ENCODE measurements around the gene RACGAP1.
A peak's percentile ranks its signal among the peaks of the same experiment; 100 is the strongest.

The RACGAP1 gene

DNA sequence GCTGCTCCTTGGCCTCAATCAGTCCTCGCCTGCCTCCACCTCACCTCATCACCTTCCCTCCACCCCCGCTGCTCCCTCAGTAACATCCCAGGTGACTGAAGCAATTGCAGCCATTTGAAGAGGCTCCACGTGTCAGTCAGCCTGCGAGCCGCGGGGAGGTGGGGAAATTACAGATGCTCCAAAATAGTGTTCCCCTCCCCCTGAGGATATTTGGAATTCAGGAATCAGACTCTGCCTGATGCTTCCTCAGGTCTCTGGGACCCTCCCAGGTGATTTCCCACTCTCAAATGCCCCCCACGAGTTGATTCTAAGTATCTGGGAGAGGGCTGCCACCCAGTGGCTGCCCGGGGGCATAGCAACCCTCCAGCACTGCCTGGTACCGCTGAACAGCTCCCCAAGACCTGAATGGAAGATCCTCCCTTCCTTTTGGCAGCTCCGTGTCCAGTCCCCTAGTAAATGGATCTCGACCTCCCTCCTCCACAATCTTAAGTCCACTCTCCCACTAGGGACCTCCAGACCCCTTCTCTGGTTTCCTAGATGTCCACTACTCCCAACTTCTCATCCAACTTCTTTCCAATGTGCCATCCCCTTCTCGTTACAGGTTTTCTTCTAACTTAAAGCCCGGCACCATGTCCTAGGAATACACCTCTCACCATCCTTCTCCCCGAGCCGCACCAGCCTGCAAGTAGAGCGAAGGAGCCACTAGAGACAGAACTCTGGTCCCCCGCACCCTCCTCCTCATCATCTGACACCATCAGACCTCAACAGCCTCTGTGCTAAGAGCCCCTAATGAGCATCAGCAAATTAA lies 30.7 kb upstream of the RACGAP1 start:
- Histone ChIP-seq H3K36me3 (ENCODE audit: control insufficient read depth, insufficient read depth, low read length) (no peaks in the 10 kb centered on the region), H3K4me1 (ENCODE audit: control insufficient read depth, insufficient read depth, low read length, poor library complexity, severe bottlenecking) (peaks cover 21% of the 10 kb centered on the region), H3K4me3 (ENCODE audit: extremely low read depth, insufficient read depth, low read length, poor library complexity, severe bottlenecking) (no peak overlapping the region), H3K9me3 (ENCODE audit: control insufficient read depth, low read length) (no peaks in the 10 kb centered on the region), H3K27ac (ENCODE audit: low read depth, low read length, severe bottlenecking) (no peak overlapping the region)
- 15% methylated on average over 13 to 14 of the region's 17 CpGs for WGBS, 2 experiments (ENCODE audit: insufficient coverage in 2 of 2)

DNA sequence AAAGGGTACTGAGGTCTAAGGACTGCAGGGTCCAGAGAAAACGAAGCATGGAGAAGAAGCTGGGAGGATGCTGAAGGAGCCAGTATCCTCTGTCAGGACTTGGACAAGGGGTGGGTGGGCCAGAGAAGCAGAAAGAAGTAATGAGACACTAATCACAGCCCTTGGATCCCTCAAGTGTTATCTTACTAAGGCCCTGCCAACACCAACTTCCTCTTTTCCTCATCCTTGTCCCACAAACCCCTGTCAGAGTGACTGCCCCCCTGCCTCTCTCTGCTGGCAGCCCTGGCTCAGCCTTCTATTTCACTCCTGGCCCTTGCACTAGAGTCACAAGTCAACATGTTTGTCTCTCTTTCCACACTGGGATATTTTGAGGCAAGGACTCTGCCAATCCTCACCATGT lies 28.3 kb upstream of the RACGAP1 start:
- WGBS, 2 experiments (ENCODE audit: insufficient coverage in 2 of 2) = 82 to 89% methylated on average over 1 of the region's 1 CpG
- H3K4me3 ChIP-seq (ENCODE audit: extremely low read depth, insufficient read depth, low read length, poor library complexity, severe bottlenecking) = no peak overlapping the region
- no peaks in the 10 kb centered on the region for H3K9me3 ChIP-seq (ENCODE audit: control insufficient read depth, low read length)
- no peak overlapping the region for H3K27ac ChIP-seq (ENCODE audit: low read depth, low read length, severe bottlenecking)
- H3K36me3 ChIP-seq (ENCODE audit: control insufficient read depth, insufficient read depth, low read length) = no peaks in the 10 kb centered on the region
- peaks cover 19% of the 10 kb centered on the region for H3K4me1 ChIP-seq (ENCODE audit: control insufficient read depth, insufficient read depth, low read length, poor library complexity, severe bottlenecking)

DNA sequence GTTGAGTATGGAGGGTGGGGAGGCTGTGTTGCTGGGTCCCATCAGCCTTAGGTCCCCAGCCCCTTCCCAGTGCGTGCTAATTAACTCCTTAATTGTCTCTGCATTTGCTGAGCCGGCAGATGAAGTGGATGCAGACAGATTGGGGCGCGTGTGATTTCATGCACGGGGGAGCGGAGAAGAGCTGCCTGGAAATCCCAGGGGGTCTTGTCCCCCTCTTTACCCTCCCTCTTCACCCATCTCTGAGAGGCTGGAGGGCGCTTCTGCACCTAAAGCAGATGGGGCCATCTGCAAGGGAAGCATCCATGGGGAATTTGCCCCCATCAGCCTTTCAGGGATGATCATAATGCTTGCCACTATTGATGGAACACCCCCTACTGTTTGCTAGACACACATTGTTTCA lies 27.7 kb upstream of the RACGAP1 start:
- Histone ChIP-seq H3K27ac (ENCODE audit: low read depth, low read length, severe bottlenecking) (no peak overlapping the region), H3K4me1 (ENCODE audit: control insufficient read depth, insufficient read depth, low read length, poor library complexity, severe bottlenecking) (peaks cover 17% of the 10 kb centered on the region), H3K9me3 (ENCODE audit: control insufficient read depth, low read length) (no peaks in the 10 kb centered on the region), H3K4me3 (ENCODE audit: extremely low read depth, insufficient read depth, low read length, poor library complexity, severe bottlenecking) (no peak overlapping the region), H3K36me3 (ENCODE audit: control insufficient read depth, insufficient read depth, low read length) (no peaks in the 10 kb centered on the region)
- WGBS, 2 experiments (ENCODE audit: insufficient coverage in 2 of 2) = 84 to 92% methylated on average over 3 to 7 of the region's 7 CpGs

DNA sequence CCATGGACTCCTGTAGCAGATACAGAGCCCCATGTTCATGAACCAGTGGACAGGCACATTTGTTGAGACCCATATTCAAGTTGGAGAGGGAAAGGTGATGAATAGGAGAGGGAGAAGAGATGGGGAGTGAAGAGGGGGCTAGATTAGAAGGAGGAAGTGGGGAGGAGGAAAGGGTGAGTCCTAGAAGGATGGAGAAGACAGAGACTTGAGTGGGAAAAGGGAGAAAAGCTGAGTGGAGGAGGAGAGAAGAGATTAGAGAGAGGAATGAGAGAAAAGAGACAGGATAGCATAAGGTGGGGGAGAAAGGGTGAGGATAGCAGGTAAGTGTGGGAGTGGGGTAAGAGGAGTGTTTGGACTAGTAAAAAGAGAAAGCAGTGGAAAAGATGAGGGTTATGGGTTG lies 27.2 kb upstream of the RACGAP1 start:
- H3K36me3 ChIP-seq (ENCODE audit: control insufficient read depth, insufficient read depth, low read length) = no peaks in the 10 kb centered on the region
- no peak overlapping the region for H3K4me3 ChIP-seq (ENCODE audit: extremely low read depth, insufficient read depth, low read length, poor library complexity, severe bottlenecking)
- H3K27ac ChIP-seq (ENCODE audit: low read depth, low read length, severe bottlenecking) = no peak overlapping the region
- no peaks in the 10 kb centered on the region for H3K9me3 ChIP-seq (ENCODE audit: control insufficient read depth, low read length)
- H3K4me1 ChIP-seq (ENCODE audit: control insufficient read depth, insufficient read depth, low read length, poor library complexity, severe bottlenecking) = peaks cover 16% of the 10 kb centered on the region

DNA sequence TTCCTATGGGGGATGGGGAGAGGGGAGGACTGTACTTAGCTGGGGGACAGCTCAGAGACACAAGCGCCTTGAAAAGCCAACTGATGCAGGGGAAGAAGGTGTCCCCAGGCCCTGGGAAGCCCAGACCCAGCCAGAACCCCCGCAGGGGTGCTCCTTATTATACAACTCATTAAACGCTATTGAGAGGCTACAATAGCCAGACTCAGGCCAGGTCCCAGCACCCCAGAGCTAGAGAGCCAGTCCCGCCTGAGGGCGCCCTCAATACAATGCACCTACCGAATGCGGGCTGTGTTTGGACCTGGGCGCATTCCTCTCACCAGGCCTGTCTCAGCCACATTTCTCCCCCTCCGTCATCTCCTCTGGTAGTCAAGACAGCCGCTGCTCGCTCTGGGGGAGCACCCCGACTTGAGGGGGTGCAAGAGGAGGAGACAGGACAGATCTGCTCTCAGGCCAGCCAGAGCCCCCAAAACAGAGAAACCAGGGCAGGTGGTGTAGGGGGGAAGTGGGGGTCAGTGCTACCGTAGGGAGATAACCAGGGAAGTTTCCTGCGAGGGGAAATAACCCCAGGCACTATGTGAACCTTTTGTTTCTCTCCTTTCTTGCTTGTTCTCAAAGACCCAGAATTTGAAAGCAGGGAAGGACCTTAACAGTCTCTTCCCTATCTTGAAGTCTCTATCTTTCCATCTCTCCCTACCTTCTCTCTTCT lies 26.0 kb upstream of the RACGAP1 start:
- H3K4me3 ChIP-seq (ENCODE audit: extremely low read depth, insufficient read depth, low read length, poor library complexity, severe bottlenecking) = no peak overlapping the region
- no peak overlapping the region for H3K27ac ChIP-seq (ENCODE audit: low read depth, low read length, severe bottlenecking)
- 29 to 37% methylated on average over 7 to 12 of the region's 14 CpGs for WGBS, 2 experiments (ENCODE audit: insufficient coverage in 2 of 2)
- H3K36me3 ChIP-seq (ENCODE audit: control insufficient read depth, insufficient read depth, low read length) = no peaks in the 10 kb centered on the region
- no peaks in the 10 kb centered on the region for H3K9me3 ChIP-seq (ENCODE audit: control insufficient read depth, low read length)
- H3K4me1 ChIP-seq (ENCODE audit: control insufficient read depth, insufficient read depth, low read length, poor library complexity, severe bottlenecking) = peaks cover 9% of the 10 kb centered on the region

DNA sequence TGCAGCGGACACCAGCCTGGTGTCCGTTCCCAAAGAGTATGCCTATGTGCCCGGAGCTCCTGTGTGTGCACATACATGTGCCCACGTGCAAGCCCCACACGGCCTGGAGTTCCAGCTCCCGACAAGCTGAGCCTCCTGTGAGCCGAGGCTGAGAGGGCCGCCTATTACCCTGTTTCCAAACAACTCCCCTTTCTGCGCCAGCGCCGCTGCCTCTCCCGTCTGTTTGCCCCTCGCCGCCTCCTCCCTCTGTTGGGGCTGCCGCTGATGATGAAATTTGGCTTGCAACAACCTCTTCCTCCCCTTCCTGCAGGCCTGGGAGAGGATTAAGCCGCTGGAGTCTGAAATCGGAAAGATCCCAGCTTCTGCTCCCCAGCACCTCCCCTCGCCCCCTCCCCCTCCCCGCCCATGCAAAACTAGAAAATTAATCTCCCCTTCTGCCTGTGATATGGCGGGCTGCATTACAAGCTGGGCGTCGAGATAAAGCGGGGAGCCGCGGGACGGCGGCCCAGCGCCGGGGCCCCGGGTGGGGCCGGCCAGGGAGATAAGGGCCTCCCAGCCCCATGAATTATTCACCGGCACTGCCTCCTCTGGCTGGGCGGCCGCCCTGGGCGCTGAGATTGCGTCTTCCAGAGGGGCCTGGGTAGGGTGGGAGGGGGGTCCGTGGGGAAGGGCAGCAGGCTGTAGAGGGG lies 25.3 kb upstream of the RACGAP1 start:
- WGBS, 2 experiments (ENCODE audit: insufficient coverage in 2 of 2) = 14 to 39% methylated on average over 7 to 27 of the region's 37 CpGs
- H3K4me3 ChIP-seq (ENCODE audit: extremely low read depth, insufficient read depth, low read length, poor library complexity, severe bottlenecking) = peak overlapping the region; percentile 21
- peaks cover 8% of the 10 kb centered on the region for H3K4me1 ChIP-seq (ENCODE audit: control insufficient read depth, insufficient read depth, low read length, poor library complexity, severe bottlenecking)
- H3K9me3 ChIP-seq (ENCODE audit: control insufficient read depth, low read length) = no peaks in the 10 kb centered on the region
- H3K36me3 ChIP-seq (ENCODE audit: control insufficient read depth, insufficient read depth, low read length) = no peaks in the 10 kb centered on the region
- H3K27ac ChIP-seq (ENCODE audit: low read depth, low read length, severe bottlenecking) = peak overlapping the region; percentile 13

DNA sequence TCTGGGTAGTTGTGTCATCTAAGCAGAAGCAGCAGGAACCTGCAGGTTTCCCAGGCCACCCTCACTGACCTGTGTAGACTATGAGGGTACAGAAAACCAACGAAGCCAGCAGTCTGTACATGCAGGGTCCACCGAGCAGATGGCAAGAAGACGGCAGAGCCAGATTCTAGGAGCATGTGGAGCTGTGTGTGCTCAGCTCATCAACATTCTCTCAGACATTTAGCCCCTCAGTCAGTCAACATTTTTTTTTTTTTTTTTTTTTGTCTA lies 24.8 kb upstream of the RACGAP1 start:
- Histone ChIP-seq H3K27ac (ENCODE audit: low read depth, low read length, severe bottlenecking) (peak overlapping the region; percentile 13), H3K36me3 (ENCODE audit: control insufficient read depth, insufficient read depth, low read length) (no peaks in the 10 kb centered on the region), H3K9me3 (ENCODE audit: control insufficient read depth, low read length) (no peaks in the 10 kb centered on the region), H3K4me3 (ENCODE audit: extremely low read depth, insufficient read depth, low read length, poor library complexity, severe bottlenecking) (peak overlapping the region; percentile 21), H3K4me1 (ENCODE audit: control insufficient read depth, insufficient read depth, low read length, poor library complexity, severe bottlenecking) (peaks cover 8% of the 10 kb centered on the region)
- 82 to 100% methylated on average over 1 to 3 of the region's 3 CpGs for WGBS, 2 experiments (ENCODE audit: insufficient coverage in 2 of 2)

DNA sequence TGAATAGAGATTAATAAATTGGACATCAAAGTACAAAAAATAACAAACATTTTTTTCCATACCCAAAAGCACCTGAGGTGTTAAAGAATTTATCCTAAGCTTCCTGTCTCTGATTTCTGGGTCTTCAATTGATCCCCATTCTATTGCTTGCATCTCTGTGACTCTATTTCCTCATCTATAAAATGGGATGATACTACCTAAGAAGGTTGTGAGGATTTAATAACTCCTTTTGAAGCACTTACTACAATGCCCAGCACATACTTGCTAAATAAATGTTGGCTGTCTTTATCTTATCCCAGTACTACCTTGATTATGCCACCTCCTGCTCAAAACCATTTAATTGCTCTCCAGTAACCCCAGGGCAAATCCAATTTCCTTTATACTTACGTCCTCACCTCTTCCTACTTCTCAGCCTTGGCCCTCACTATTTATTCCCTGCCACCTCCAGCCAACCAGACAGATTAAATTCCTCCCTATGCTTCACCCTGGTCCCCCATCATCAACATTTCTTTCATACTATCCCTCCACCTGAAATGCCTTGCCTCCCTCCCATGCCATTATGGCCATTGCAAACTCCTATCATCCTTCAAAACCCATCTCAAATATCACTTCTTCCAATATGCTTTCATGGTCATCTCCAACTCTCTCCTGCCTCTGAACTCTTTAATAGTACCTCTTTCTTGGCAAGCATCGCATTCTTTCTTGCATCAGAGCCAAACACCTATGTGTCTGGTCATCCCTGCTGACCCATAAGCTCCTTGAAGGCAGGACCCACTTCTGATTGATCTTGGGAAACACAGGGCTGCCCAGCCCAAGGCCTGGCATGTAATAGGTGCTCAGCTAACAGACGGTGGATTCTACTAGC lies 24.2 kb upstream of the RACGAP1 start:
- Histone ChIP-seq H3K27ac (ENCODE audit: low read depth, low read length, severe bottlenecking) (no peak overlapping the region), H3K9me3 (ENCODE audit: control insufficient read depth, low read length) (no peaks in the 10 kb centered on the region), H3K4me1 (ENCODE audit: control insufficient read depth, insufficient read depth, low read length, poor library complexity, severe bottlenecking) (peaks cover 8% of the 10 kb centered on the region), H3K4me3 (ENCODE audit: extremely low read depth, insufficient read depth, low read length, poor library complexity, severe bottlenecking) (no peak overlapping the region), H3K36me3 (ENCODE audit: control insufficient read depth, insufficient read depth, low read length) (no peaks in the 10 kb centered on the region)
- WGBS, 2 experiments (ENCODE audit: insufficient coverage in 2 of 2) = 83 to 93% methylated on average over 2 to 3 of the region's 3 CpGs

DNA sequence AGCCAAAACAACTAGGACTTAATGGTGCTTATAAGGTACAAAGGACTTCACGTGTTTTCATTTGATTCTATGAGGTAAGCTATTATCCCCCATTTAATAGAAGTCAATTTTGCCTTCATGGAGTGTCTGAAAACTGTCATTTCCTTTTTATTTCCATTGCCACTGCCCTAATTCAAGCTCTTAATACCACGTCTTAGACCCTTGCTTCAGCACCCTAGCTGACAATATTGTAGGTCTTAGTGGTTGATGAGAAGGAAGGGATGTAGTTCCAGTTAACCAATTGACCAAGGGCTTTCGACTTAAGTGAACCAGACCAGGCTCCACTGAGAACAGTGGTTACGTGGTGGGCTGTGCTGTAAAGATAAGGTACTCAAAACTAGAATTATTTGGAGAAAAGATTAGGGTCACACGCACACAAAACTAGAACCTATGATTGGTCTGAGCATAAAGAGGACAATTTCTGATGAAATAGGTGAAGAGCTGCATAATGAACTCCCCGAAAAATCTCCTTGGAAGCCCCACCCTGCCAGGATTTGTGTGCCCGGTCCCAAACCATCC lies 22.5 kb upstream of the RACGAP1 start:
- Histone ChIP-seq H3K36me3 (ENCODE audit: control insufficient read depth, insufficient read depth, low read length) (no peaks in the 10 kb centered on the region), H3K27ac (ENCODE audit: low read depth, low read length, severe bottlenecking) (no peak overlapping the region), H3K4me3 (ENCODE audit: extremely low read depth, insufficient read depth, low read length, poor library complexity, severe bottlenecking) (no peak overlapping the region), H3K4me1 (ENCODE audit: control insufficient read depth, insufficient read depth, low read length, poor library complexity, severe bottlenecking) (peaks cover 8% of the 10 kb centered on the region), H3K9me3 (ENCODE audit: control insufficient read depth, low read length) (no peaks in the 10 kb centered on the region)
- 98 to 100% methylated on average over 4 to 5 of the region's 7 CpGs for WGBS, 2 experiments (ENCODE audit: insufficient coverage in 2 of 2)

DNA sequence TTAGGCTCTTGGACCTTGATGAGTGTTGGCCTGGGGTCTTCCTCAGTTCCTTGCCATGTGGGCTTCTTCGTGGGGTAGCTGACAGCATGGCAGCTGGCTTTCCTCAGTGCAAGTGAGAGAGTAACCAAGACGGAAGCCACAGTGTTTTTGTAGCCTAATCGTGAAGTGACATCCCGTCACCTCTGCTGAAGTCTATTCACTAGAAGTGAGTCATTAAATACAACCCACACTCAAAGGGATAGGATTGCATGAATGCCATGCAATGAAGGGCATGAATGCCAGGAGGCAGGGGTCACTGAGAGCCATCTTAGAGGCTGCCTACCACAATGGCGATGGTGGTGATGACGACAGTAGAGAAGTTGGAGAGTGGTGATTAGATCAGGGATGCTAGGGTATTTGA lies 18.6 kb upstream of the RACGAP1 start:
- 82 to 83% methylated on average over 3 of the region's 6 CpGs for WGBS, 2 experiments (ENCODE audit: insufficient coverage in 2 of 2)
- peaks cover 7% of the 10 kb centered on the region for H3K4me1 ChIP-seq (ENCODE audit: control insufficient read depth, insufficient read depth, low read length, poor library complexity, severe bottlenecking)
- no peaks in the 10 kb centered on the region for H3K36me3 ChIP-seq (ENCODE audit: control insufficient read depth, insufficient read depth, low read length)
- no peak overlapping the region for H3K4me3 ChIP-seq (ENCODE audit: extremely low read depth, insufficient read depth, low read length, poor library complexity, severe bottlenecking)
- no peaks in the 10 kb centered on the region for H3K9me3 ChIP-seq (ENCODE audit: control insufficient read depth, low read length)
- H3K27ac ChIP-seq (ENCODE audit: low read depth, low read length, severe bottlenecking) = no peak overlapping the region
